A549 (cell line): ENCODE measurements around the gene PIK3R4. TPM values are rescaled to one million over a fixed set of nuclear protein-coding genes. Genes with fewer than 3 reads are reported as not detected.

Experiments used
- ATAC-seq, 2 experiments: fragments of 200-7000 bp in 1 of 2; fragments of >200 bp in 1 of 2; cut with Nextera tagmentation in 1 of 2; cut with Tn5 transposase in 1 of 2; 3 replicates each; pipeline versions ENCODE4 v1.8.0 to v1.9.1; 2018 to 2020; ENCODE audit warnings: mild to moderate bottlenecking in 1 of 2, moderate library complexity in 1 of 2
- CTCF ChIA-PET: fragments of 300-600 bp; sonication (Branson Sonifier 250); formaldehyde crosslinking; extraction: SDS; loops from one replicate; lab custom pipeline; 2021; ENCODE audit warnings: antibody characterized with exemption, inconsistent platforms; lab: Yijun Ruan, JAX
- POLR2A ChIA-PET: fragments of 350-600 bp; formaldehyde crosslinking; extraction: SDS; loops from one replicate; lab custom pipeline; 2021; ENCODE audit warnings: antibody characterized with exemption, inconsistent platforms; lab: Yijun Ruan, JAX
- DNase-seq, 2 experiments: peaks; one replicate each; pipeline versions ENCODE4 v3.0.0 to v3.0.0-alpha.2; 2011 to 2016; ENCODE audit warnings: low read depth in 1 of 2, low spot score in 1 of 2
- FAIRE-seq: peaks from 2 replicates; lab custom pipeline; 2011; peaks lifted over from hg19 to GRCh38; lab: Jason Lieb, UNC
- H3K27ac ChIP-seq, 2 experiments: fragments of >200 bp; sonication (Bioruptor Twin); formaldehyde crosslinking; 3 replicates each; pipeline ENCODE4 v1.5.1; 2016 to 2017
- H3K4me1 ChIP-seq: fragments of >200 bp; sonication (Bioruptor Twin); formaldehyde crosslinking; 3 replicates; pipeline ENCODE4 v1.6.1; 2016
- H3K4me2 ChIP-seq: fragments of >200 bp; sonication (Bioruptor Twin); formaldehyde crosslinking; 3 replicates; pipeline ENCODE4 v1.6.1; 2016
- H3K4me3 ChIP-seq: fragments of >200 bp; sonication (Bioruptor Twin); formaldehyde crosslinking; 3 replicates; pipeline ENCODE4 v1.5.1; 2016
- H3K9me3 ChIP-seq: fragments of >200 bp; sonication (Bioruptor Twin); formaldehyde crosslinking; 3 replicates; pipeline ENCODE4 v1.6.1; 2016
- BHLHE40 ChIP-seq: IDR thresholded peaks from 2 replicates; pipeline ENCODE4 v1.6.1; 2012; ENCODE audit warnings: low read depth, low read length, inconsistent platforms
- EHMT2 ChIP-seq: fragments of 200-600 bp; sonication (generic); IDR thresholded peaks from 2 replicates; pipeline ENCODE4 v1.6.1; 2016; ENCODE audit warnings: antibody characterized with exemption, low read depth, mild to moderate bottlenecking, moderate library complexity
- EP300 ChIP-seq, 2 experiments: fragments of >200 bp; sonication (Bioruptor Twin); formaldehyde crosslinking; IDR thresholded peaks; 2 replicates in 1 of 2; 3 replicates in 1 of 2; pipeline ENCODE4 v1.6.1; 2016 to 2017
- FOSB ChIP-seq: fragments of 250-450 bp; sonication (Bioruptor Pico); IDR thresholded peaks from 2 replicates; pipeline ENCODE4 v1.5.0; 2020; ENCODE audit warnings: mild to moderate bottlenecking, moderate library complexity
- GATA3 ChIP-seq: IDR thresholded peaks from 2 replicates; pipeline ENCODE4 v1.6.1; 2012; ENCODE audit warnings: borderline replicate concordance
- HOXB5 ChIP-seq: fragments of 250-450 bp; sonication (Bioruptor Pico); IDR thresholded peaks from 2 replicates; pipeline ENCODE4 v1.5.0; 2020; ENCODE audit warnings: mild to moderate bottlenecking, moderate library complexity
- MYC ChIP-seq: IDR thresholded peaks from 2 replicates; pipeline ENCODE4 v1.6.1; 2012; ENCODE audit warnings: mild to moderate bottlenecking, inconsistent platforms, low read length, improper control_type of control experiment, borderline replicate concordance
- PBX3 ChIP-seq: IDR thresholded peaks from 2 replicates; pipeline ENCODE4 v1.6.1; 2012
- PHF8 ChIP-seq: fragments of 200-600 bp; sonication (generic); IDR thresholded peaks from 2 replicates; pipeline ENCODE4 v1.6.1; 2016; ENCODE audit warnings: low read depth, mild to moderate bottlenecking, antibody characterized with exemption, moderate library complexity, borderline replicate concordance
- RCOR1 ChIP-seq: fragments of 150-350 bp; IDR thresholded peaks from 2 replicates; pipeline ENCODE4 v1.6.1; 2014; ENCODE audit warnings: antibody characterized with exemption, low read length, low read depth
- RFX5 ChIP-seq: fragments of 450-650 bp; IDR thresholded peaks from 2 replicates; pipeline ENCODE4 v1.7.1; 2014; ENCODE audit warnings: antibody characterized with exemption, mild to moderate bottlenecking, moderate library complexity
- SMC3 ChIP-seq: fragments of >200 bp; sonication (Bioruptor Twin); formaldehyde crosslinking; IDR thresholded peaks from 3 replicates; pipeline ENCODE4 v1.6.1; 2018; ENCODE audit warnings: inconsistent platforms
- ZNF302 ChIP-seq: fragments of 250-450 bp; sonication (Bioruptor Pico); IDR thresholded peaks from 2 replicates; pipeline ENCODE4 v1.9.0; 2021; ENCODE audit warnings: inconsistent platforms, mild to moderate bottlenecking, moderate library complexity
- WGBS: methylation state at CpG from one replicate; pipeline ENCODE4 v1.1.6; 2017; ENCODE audit errors: missing lambda C conversion rate; 5-methylcytosine and 5-hydroxymethylcytosine counted together
- polyA plus RNA-seq, 4 experiments: library from polyadenylated mRNA; depleted of rRNA in 3 of 4; stranded (reverse); fragments of >200 nt; fragmentation: RNase III in 1 of 4; extraction: RNeasy Plus Mini Kit Qiagen cat#74134 plus additional on column Dnase treatment in 1 of 4; gene quantifications; 2 replicates in 3 of 4; 3 replicates in 1 of 4; pipeline ENCODE4 v1.2.3, GENCODE V29; 2011 to 2017
- TF ChIP-seq, protein P1 (sequence below): fragments of 200-600 bp; sonication (generic); IDR thresholded peaks from 2 replicates; pipeline ENCODE4 v1.6.1; 2016; ENCODE audit warnings: antibody characterized with exemption, mild to moderate bottlenecking, moderate library complexity
- TF ChIP-seq, protein P2 (sequence below): fragments of >200 bp; sonication (Bioruptor Twin); formaldehyde crosslinking; IDR thresholded peaks from 2 replicates; pipeline ENCODE4 v1.6.1; 2016

PIK3R4 gene
- polyA plus RNA-seq, 2 of the 4 experiments (the other 2 are of a cell fraction): 18.2 to 27.8 TPM

DNA sequence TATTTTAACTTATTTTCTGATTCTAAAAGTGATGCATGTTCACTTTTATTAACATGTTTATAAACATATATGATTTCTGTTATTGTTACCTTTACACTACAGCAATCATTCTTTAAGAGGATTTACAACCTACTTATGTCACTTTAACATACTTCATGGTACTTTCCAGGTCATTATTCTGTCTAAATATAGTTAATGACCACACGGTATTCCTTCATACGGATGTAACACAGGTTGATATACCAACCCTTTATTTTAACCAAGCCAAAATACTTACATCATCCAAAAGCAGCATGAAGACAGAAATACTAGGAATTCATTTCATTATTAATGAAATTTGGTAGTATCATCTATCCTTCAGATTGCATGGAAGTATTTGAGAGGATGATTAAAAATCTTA, 18.6 kb downstream of the PIK3R4 start:
- peaks cover 5% of the 10 kb centered on the region; the same call in 2 of the 3 replicates for H3K4me1 ChIP-seq
- H3K4me2 ChIP-seq: no peak overlapping the region
- WGBS: 85% methylated on average over 2 of the region's 2 CpGs
- H3K4me3 ChIP-seq: no peak overlapping the region
- DNase-seq (no peak), ATAC-seq (no peak), FAIRE-seq (no peak)
- no peaks in the 10 kb centered on the region for H3K9me3 ChIP-seq
- POLR2A ChIA-PET: interaction anchor here (0.6 to 1.2 kb wide), 2 partner anchors 166 to 237 kb away, joined by 4 to 5 read pairs; partner anchors contain the start of gene ATP2C1
- CTCF ChIA-PET: interaction anchor here (1.2 kb wide), 1 partner anchor 29 kb away, joined by 3 read pairs; no protein-coding TSS in a partner anchor
- TF ChIP-seq, protein P1, sequence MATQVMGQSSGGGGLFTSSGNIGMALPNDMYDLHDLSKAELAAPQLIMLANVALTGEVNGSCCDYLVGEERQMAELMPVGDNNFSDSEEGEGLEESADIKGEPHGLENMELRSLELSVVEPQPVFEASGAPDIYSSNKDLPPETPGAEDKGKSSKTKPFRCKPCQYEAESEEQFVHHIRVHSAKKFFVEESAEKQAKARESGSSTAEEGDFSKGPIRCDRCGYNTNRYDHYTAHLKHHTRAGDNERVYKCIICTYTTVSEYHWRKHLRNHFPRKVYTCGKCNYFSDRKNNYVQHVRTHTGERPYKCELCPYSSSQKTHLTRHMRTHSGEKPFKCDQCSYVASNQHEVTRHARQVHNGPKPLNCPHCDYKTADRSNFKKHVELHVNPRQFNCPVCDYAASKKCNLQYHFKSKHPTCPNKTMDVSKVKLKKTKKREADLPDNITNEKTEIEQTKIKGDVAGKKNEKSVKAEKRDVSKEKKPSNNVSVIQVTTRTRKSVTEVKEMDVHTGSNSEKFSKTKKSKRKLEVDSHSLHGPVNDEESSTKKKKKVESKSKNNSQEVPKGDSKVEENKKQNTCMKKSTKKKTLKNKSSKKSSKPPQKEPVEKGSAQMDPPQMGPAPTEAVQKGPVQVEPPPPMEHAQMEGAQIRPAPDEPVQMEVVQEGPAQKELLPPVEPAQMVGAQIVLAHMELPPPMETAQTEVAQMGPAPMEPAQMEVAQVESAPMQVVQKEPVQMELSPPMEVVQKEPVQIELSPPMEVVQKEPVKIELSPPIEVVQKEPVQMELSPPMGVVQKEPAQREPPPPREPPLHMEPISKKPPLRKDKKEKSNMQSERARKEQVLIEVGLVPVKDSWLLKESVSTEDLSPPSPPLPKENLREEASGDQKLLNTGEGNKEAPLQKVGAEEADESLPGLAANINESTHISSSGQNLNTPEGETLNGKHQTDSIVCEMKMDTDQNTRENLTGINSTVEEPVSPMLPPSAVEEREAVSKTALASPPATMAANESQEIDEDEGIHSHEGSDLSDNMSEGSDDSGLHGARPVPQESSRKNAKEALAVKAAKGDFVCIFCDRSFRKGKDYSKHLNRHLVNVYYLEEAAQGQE: no peak
- TF ChIP-seq GATA3: no peak
- TF ChIP-seq BHLHE40: no peak
- no peak for TF ChIP-seq RFX5
- TF ChIP-seq, protein P2, sequence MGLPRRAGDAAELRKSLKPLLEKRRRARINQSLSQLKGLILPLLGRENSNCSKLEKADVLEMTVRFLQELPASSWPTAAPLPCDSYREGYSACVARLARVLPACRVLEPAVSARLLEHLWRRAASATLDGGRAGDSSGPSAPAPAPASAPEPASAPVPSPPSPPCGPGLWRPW: no peak
- no peak for TF ChIP-seq SMC3
- no peak for TF ChIP-seq MYC
- TF ChIP-seq ZNF302: no peak
- TF ChIP-seq PHF8: no peak
- H3K27ac ChIP-seq: no peak overlapping the region

- peaks cover 5% of the 10 kb centered on the region; the same call in 2 of the 3 replicates for H3K4me1 ChIP-seq
- H3K4me2 ChIP-seq: no peak overlapping the region
- DNase-seq (no peak), FAIRE-seq (no peak), ATAC-seq (no peak)
- TF ChIP-seq EP300 (IDR thresholded peaks at IDR 0.05) (no peak), HOXB5 (CRISPR knock-in tag) (no peak), EHMT2 (no peak)
- ChIA-PET POLR2A (interaction anchor here (1.0 kb wide), 1 partner anchor 168 kb away, joined by 4 read pairs; the partner anchor contains the start of gene ATP2C1), CTCF (no interaction called here)
- H3K27ac ChIP-seq: no peak overlapping the region
- H3K4me3 ChIP-seq: no peak overlapping the region
- 90% methylated on average over 2 of the region's 2 CpGs for WGBS
- no peaks in the 10 kb centered on the region for H3K9me3 ChIP-seq
Measured at GRCh38 chr3:130725746-130726145, 20.9 kb downstream of the PIK3R4 start.

- ATAC-seq (no peak), DNase-seq (no peak), FAIRE-seq (no peak)
- ChIA-PET CTCF (no interaction called here), POLR2A (no interaction called here)
- Histone ChIP-seq H3K4me2 (no peak overlapping the region), H3K27ac (no peak overlapping the region), H3K4me3 (no peak overlapping the region), H3K9me3 (no peaks in the 10 kb centered on the region), H3K4me1 (no peaks in the 10 kb centered on the region)
- TF ChIP-seq PBX3: no peak
- no peak for TF ChIP-seq PHF8
- TF ChIP-seq FOSB: no peak
- TF ChIP-seq RCOR1: no peak
- WGBS: 94% methylated on average over 1 of the region's 1 CpG
Measured at GRCh38 chr3:130715616-130716015, 31.0 kb downstream of the PIK3R4 start.
